OCI-LY3 (cell line): ENCODE results near the gene CNPY4.

Experiments used
- H2AFZ ChIP-seq: fragments of 200-600, 300-600 bp; shearing (Covaris generic); 2 replicates; pipeline ENCODE4 v1.6.0; 2014; ENCODE audit warnings: antibody characterized with exemption, low read depth, low read length
- H3K27ac ChIP-seq: fragments of 200-600, 300-600 bp; sonication (generic); 2 replicates; pipeline ENCODE4 v1.5.1; 2014; ENCODE audit warnings: mild to moderate bottlenecking, low read length, moderate library complexity, mixed read lengths
- H3K27me3 ChIP-seq: fragments of 200-600, 300-600 bp; sonication (generic); 2 replicates; pipeline ENCODE4 v1.6.1; 2014; ENCODE audit warnings: low read depth, low read length, mixed read lengths
- H3K36me3 ChIP-seq: fragments of 200-600, 300-600 bp; sonication (generic); replicated peaks from 2 replicates; pipeline ENCODE3; 2014; ENCODE audit warnings: low read depth, low read length, mixed read lengths
- H3K4me1 ChIP-seq: fragments of 300-600, 200-600 bp; sonication (generic); 2 replicates; pipeline ENCODE4 v1.6.1; 2014; ENCODE audit warnings: low read length, mixed read lengths
- H3K4me2 ChIP-seq: fragments of 200-600, 300-600 bp; sonication (generic); 2 replicates; pipeline ENCODE4 v1.6.1; 2014; ENCODE audit warnings: low read length, mixed read lengths
- H3K4me3 ChIP-seq: fragments of 300-600, 200-600 bp; sonication (generic); 2 replicates; pipeline ENCODE4 v1.5.1; 2014; ENCODE audit warnings: antibody characterized with exemption, mild to moderate bottlenecking, low read length, moderate library complexity
- H3K79me2 ChIP-seq: fragments of 300-600, 200-600 bp; shearing (Covaris generic); 2 replicates; pipeline ENCODE4 v1.6.1; 2014; ENCODE audit warnings: mild to moderate bottlenecking, low read length, mixed read lengths
- H3K9ac ChIP-seq: fragments of 300-600, 200-600 bp; shearing (Covaris generic); 2 replicates; pipeline ENCODE4 v1.6.0; 2014; ENCODE audit warnings: mild to moderate bottlenecking, low read length, moderate library complexity
- H3K9me3 ChIP-seq: fragments of 200-600, 300-600 bp; shearing (Covaris generic); 2 replicates; pipeline ENCODE4 v1.6.1; 2014; ENCODE audit warnings: low read length, mixed read lengths; ENCODE audit not compliant: insufficient read depth
- H4K20me1 ChIP-seq: fragments of 200-600, 300-600 bp; sonication (generic); 2 replicates; pipeline ENCODE4 v1.6.1; 2016; ENCODE audit warnings: low read length, mixed read lengths; ENCODE audit not compliant: insufficient read depth
- EZH2phosphoT487 ChIP-seq: fragments of 200-600 bp; shearing (Covaris generic); IDR thresholded peaks from 2 replicates; pipeline ENCODE4 v1.6.1; 2018; ENCODE audit warnings: antibody characterized with exemption, mixed run types, low read depth
- TF ChIP-seq, protein P1 (sequence below): fragments of 200-600, 300-600 bp; sonication (generic); IDR thresholded peaks from 2 replicates; pipeline ENCODE4 v1.5.1; 2014; ENCODE audit warnings: antibody characterized with exemption, low read length, low read depth

Gene CNPY4

DNA sequence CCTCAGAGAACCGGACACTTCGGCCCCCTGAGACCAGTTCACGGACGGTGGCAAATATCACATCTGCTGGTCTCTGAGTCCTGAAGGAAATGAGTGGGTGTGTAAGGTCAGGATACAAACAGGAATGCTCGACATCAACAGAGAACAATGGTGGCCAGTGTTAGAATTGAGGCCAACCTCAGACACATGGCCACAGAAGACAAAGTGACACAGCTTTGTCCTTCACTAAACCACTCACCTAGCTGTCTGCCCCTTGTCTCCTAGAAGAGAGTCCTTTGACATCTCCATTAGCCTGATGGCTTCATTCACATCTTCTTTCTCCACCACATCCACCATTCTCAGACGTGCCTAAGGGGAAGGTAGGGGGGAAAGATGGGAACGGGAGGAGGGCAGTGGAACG lies 26.4 kb upstream of the CNPY4 start:
- peaks cover 28% of the 10 kb centered on the region for H3K79me2 ChIP-seq

DNA sequence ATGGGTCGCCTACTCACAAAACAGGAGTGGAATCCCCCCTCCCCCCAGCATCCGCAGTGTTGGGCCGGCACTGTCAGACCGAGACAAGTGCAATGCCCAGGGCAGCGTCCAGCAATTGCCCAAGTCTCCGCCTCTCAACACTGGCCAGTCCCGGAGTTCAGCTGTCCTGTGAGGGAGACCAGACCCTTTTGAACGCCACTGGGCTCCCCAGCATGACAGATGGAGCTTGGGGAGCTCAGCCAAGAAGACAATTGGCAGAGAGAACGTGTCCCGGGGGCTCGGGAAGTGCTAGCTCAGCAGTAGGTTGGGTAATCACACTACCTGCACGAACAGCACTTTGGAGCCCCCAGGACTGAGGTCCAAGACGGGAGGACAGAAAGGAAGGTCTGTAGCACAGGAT lies 25.9 kb upstream of the CNPY4 start:
- Histone ChIP-seq H3K27me3 (no peaks in the 10 kb centered on the region), H3K4me3 (no peak overlapping the region), H4K20me1 (peaks cover 25% of the 10 kb centered on the region), H3K4me1 (peaks cover 7% of the 10 kb centered on the region), H3K9me3 (no peaks in the 10 kb centered on the region), H3K79me2 (peaks cover 33% of the 10 kb centered on the region), H2AFZ (no peak overlapping the region), H3K36me3 (peaks cover 71% of the 10 kb centered on the region), H3K9ac (no peak overlapping the region), H3K4me2 (no peak overlapping the region), H3K27ac (no peak overlapping the region)
- no peak for TF ChIP-seq EZH2phosphoT487
- TF ChIP-seq, protein P1, sequence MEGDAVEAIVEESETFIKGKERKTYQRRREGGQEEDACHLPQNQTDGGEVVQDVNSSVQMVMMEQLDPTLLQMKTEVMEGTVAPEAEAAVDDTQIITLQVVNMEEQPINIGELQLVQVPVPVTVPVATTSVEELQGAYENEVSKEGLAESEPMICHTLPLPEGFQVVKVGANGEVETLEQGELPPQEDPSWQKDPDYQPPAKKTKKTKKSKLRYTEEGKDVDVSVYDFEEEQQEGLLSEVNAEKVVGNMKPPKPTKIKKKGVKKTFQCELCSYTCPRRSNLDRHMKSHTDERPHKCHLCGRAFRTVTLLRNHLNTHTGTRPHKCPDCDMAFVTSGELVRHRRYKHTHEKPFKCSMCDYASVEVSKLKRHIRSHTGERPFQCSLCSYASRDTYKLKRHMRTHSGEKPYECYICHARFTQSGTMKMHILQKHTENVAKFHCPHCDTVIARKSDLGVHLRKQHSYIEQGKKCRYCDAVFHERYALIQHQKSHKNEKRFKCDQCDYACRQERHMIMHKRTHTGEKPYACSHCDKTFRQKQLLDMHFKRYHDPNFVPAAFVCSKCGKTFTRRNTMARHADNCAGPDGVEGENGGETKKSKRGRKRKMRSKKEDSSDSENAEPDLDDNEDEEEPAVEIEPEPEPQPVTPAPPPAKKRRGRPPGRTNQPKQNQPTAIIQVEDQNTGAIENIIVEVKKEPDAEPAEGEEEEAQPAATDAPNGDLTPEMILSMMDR, result no peak

More for the DNA sequence above, 26.4 kb upstream of the CNPY4 start:
- no peaks in the 10 kb centered on the region for H3K27me3 ChIP-seq
- H3K4me3 ChIP-seq, result no peak overlapping the region
- H3K9ac ChIP-seq, result no peak overlapping the region
- no peaks in the 10 kb centered on the region for H3K9me3 ChIP-seq
- peaks cover 67% of the 10 kb centered on the region for H3K36me3 ChIP-seq
- no peak overlapping the region for H3K4me2 ChIP-seq
- H3K4me1 ChIP-seq, result peaks cover 11% of the 10 kb centered on the region
- no peak for TF ChIP-seq EZH2phosphoT487
- TF ChIP-seq, protein P1, result no peak
- H4K20me1 ChIP-seq, result peaks cover 21% of the 10 kb centered on the region
- no peak overlapping the region for H2AFZ ChIP-seq
- no peak overlapping the region for H3K27ac ChIP-seq

DNA sequence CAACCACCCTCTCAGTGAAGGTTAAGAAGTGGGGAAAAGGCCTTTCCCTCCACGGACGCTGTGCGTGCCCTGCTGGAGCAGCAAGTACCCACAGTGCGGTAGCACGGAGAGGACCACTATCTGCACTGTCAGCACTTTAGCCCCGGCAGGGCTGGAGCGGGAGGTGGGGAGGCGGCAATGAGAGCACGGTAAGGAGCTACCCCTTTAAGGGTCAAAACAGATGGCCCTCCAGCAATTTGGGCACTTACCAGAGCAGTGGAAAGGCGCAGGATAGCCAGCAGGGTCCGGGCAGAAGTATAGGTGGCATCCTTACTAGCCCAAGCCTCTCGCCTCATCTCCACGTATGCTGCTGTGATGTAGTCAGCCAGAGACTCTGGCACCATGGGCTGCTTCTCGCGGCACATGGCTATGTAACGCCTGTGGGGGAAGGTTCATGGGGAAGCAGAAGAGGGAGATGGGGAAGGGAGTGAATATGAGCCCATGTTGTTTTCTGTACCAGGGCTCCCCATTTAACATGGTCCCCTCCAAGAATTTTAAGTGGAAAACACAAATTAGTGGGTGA lies 25.4 kb upstream of the CNPY4 start:
- TF ChIP-seq, protein P1, result no peak
- no peak for TF ChIP-seq EZH2phosphoT487
- H3K4me3 ChIP-seq, result no peak overlapping the region
- no peak overlapping the region for H3K9ac ChIP-seq
- no peak overlapping the region for H3K4me2 ChIP-seq
- H3K27ac ChIP-seq, result no peak overlapping the region
- peaks cover 36% of the 10 kb centered on the region for H3K79me2 ChIP-seq
- peaks cover 29% of the 10 kb centered on the region for H4K20me1 ChIP-seq
- H3K27me3 ChIP-seq, result no peaks in the 10 kb centered on the region
- H3K4me1 ChIP-seq, result peaks cover 6% of the 10 kb centered on the region
- no peaks in the 10 kb centered on the region for H3K9me3 ChIP-seq
- peaks cover 76% of the 10 kb centered on the region for H3K36me3 ChIP-seq
- H2AFZ ChIP-seq, result no peak overlapping the region

DNA sequence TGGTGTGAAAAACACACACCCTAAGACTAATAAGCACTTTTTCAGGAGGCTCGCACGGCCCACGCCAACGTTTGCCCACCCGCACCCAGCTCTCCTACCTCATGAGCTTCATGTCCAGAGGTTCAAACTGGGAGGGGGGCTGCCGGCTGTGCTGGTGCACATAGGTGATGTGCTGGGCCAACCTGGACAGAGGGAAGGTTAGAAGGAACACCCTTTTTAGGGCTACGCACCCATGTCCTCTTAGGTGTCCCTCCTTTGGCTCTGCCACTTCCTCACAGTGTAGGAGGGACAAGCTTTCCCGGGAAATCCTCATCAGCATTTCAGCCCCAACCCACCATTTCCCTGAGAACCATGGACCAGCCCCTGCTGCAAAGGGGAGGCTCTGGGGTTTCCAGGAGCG lies 24.1 kb upstream of the CNPY4 start:
- no peak overlapping the region for H2AFZ ChIP-seq
- H3K27me3 ChIP-seq, result no peaks in the 10 kb centered on the region
- peaks cover 42% of the 10 kb centered on the region for H3K79me2 ChIP-seq
- peaks cover 85% of the 10 kb centered on the region for H3K36me3 ChIP-seq
- no peak overlapping the region for H3K9ac ChIP-seq
- H3K9me3 ChIP-seq, result no peaks in the 10 kb centered on the region
- H3K4me1 ChIP-seq, result peaks cover 7% of the 10 kb centered on the region
- TF ChIP-seq, protein P1, result no peak
- TF ChIP-seq EZH2phosphoT487, result no peak
- no peak overlapping the region for H3K4me3 ChIP-seq
- no peak overlapping the region for H3K27ac ChIP-seq
- H4K20me1 ChIP-seq, result peaks cover 38% of the 10 kb centered on the region
- no peak overlapping the region for H3K4me2 ChIP-seq
